OCI-LY1 (cell line): ENCODE results near the gene SANBR.

Experiments used
- H2AFZ ChIP-seq: fragments of 200-600 bp; sonication (generic), shearing (Covaris generic); 2 replicates; pipeline ENCODE4 v1.6.0; 2014; ENCODE audit warnings: antibody characterized with exemption, mild to moderate bottlenecking, low read length
- H3F3A ChIP-seq: fragments of 200-600 bp; sonication (generic), shearing (Covaris generic); 2 replicates; pipeline ENCODE4 v1.6.0; 2014; ENCODE audit warnings: mild to moderate bottlenecking, antibody characterized with exemption, low read length, moderate library complexity; ENCODE audit not compliant: insufficient read depth
- H3K27ac ChIP-seq: fragments of 200-600 bp; sonication (generic); 2 replicates; pipeline ENCODE4 v1.5.1; 2014; ENCODE audit warnings: low read length, mixed run types, mild to moderate bottlenecking, low read depth; ENCODE audit not compliant: poor library complexity, severe bottlenecking
- H3K27me3 ChIP-seq: fragments of 200-600 bp; sonication (generic); 2 replicates; pipeline ENCODE4 v1.6.0; 2014; ENCODE audit warnings: antibody characterized with exemption, mild to moderate bottlenecking, low read length, moderate library complexity; ENCODE audit not compliant: insufficient read depth
- H3K36me3 ChIP-seq: fragments of 200-600 bp; sonication (generic); 2 replicates; pipeline ENCODE4 v1.6.1; 2014; ENCODE audit warnings: mild to moderate bottlenecking, antibody characterized with exemption, low read length, moderate library complexity, mixed read lengths; ENCODE audit not compliant: insufficient read depth
- H3K4me1 ChIP-seq: fragments of 200-600 bp; sonication (generic); 2 replicates; pipeline ENCODE4 v1.5.1; 2014; ENCODE audit warnings: mild to moderate bottlenecking, low read length, moderate library complexity; ENCODE audit not compliant: insufficient read depth, severe bottlenecking
- H3K4me2 ChIP-seq: fragments of 200-600 bp; sonication (generic), shearing (Covaris generic); 2 replicates; pipeline ENCODE4 v1.6.1; 2014; ENCODE audit warnings: low read length
- H3K4me3 ChIP-seq: fragments of 200-600 bp; sonication (generic); 2 replicates; pipeline ENCODE4 v1.5.1; 2014; ENCODE audit warnings: low read length, low read depth, mild to moderate bottlenecking, mixed read lengths; ENCODE audit not compliant: poor library complexity, severe bottlenecking
- H3K79me2 ChIP-seq: fragments of 200-600 bp; shearing (Covaris generic); 2 replicates; pipeline ENCODE4 v1.6.1; 2016; ENCODE audit warnings: mixed run types, low read length, mixed read lengths; ENCODE audit not compliant: insufficient read depth
- H3K9ac ChIP-seq: fragments of 200-600 bp; sonication (generic), shearing (Covaris generic); 2 replicates; pipeline ENCODE4 v1.6.1; 2014; ENCODE audit warnings: mild to moderate bottlenecking, low read length, mixed read lengths
- H3K9me2 ChIP-seq: fragments of 200-600 bp; sonication (generic), shearing (Covaris generic); 2 replicates; pipeline ENCODE4 v1.6.1; 2014; ENCODE audit warnings: low read depth, mild to moderate bottlenecking, low read length, mixed read lengths
- H3K9me3 ChIP-seq: fragments of 200-600 bp; shearing (Covaris generic); 2 replicates; pipeline ENCODE4 v1.6.1; 2014; ENCODE audit warnings: low read length, mixed read lengths
- H4K20me1 ChIP-seq: fragments of 200-600 bp; sonication (generic), shearing (Covaris generic); 2 replicates; pipeline ENCODE4 v1.6.0; 2016; ENCODE audit warnings: mild to moderate bottlenecking, low read length; ENCODE audit not compliant: insufficient read depth
- EZH2 ChIP-seq: fragments of 200-600 bp; sonication (generic), shearing (Covaris generic); IDR thresholded peaks from 2 replicates; pipeline ENCODE4 v1.8.0; 2017; ENCODE audit warnings: borderline replicate concordance, mixed run types, mild to moderate bottlenecking, antibody characterized with exemption, low read length, moderate library complexity, mixed read lengths
- TF ChIP-seq, protein P1 (sequence below): fragments of 200-600 bp; sonication (generic), shearing (Covaris generic); IDR thresholded peaks from 2 replicates; pipeline ENCODE4 v1.5.1; 2017; ENCODE audit warnings: mild to moderate bottlenecking, antibody characterized with exemption, low read length, moderate library complexity, mixed read lengths

SANBR gene

DNA sequence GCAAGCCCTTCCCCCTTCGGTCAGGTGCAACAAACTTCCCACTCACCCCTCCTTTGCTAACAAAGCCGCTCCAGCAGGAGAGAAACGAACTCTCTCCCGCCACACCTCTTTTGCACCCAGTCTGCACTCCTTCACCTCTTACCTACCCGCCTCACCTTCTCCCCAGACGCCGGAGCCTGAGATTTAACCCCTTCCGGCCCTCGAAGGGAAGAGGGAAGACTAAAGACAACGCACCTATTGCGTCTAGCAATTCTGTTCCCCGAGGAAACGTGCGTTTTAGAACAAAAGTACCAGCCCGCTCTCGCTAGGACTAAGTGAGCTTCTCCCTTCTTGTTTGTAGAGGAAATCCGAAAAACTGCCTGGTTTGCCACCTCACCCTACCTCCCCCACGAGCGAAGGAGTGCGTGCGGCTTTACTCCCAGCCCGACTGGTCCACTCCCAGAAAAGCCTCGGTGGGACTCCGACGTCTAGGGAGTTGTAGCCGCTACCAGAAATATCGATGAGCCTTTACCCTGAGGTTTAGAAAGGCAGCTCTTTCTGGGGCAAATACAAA lies 48.6 kb upstream of the SANBR start:
- H3K4me1 ChIP-seq, result peaks cover 30% of the 10 kb centered on the region
- H3K27ac ChIP-seq, result peak overlapping the region; percentile 89
- peak overlapping the region; percentile 87 for H3K4me2 ChIP-seq
- peak overlapping the region; percentile 81 for H3K9ac ChIP-seq
- peaks cover 38% of the 10 kb centered on the region for H3K79me2 ChIP-seq
- H4K20me1 ChIP-seq, result no peaks in the 10 kb centered on the region
- peak overlapping the region; percentile 24 for H2AFZ ChIP-seq
- no peaks in the 10 kb centered on the region for H3K9me2 ChIP-seq
- TF ChIP-seq EZH2, result no peak
- TF ChIP-seq, protein P1, sequence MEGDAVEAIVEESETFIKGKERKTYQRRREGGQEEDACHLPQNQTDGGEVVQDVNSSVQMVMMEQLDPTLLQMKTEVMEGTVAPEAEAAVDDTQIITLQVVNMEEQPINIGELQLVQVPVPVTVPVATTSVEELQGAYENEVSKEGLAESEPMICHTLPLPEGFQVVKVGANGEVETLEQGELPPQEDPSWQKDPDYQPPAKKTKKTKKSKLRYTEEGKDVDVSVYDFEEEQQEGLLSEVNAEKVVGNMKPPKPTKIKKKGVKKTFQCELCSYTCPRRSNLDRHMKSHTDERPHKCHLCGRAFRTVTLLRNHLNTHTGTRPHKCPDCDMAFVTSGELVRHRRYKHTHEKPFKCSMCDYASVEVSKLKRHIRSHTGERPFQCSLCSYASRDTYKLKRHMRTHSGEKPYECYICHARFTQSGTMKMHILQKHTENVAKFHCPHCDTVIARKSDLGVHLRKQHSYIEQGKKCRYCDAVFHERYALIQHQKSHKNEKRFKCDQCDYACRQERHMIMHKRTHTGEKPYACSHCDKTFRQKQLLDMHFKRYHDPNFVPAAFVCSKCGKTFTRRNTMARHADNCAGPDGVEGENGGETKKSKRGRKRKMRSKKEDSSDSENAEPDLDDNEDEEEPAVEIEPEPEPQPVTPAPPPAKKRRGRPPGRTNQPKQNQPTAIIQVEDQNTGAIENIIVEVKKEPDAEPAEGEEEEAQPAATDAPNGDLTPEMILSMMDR, result no peak
- peaks cover 14% of the 10 kb centered on the region for H3K36me3 ChIP-seq
- no peaks in the 10 kb centered on the region for H3F3A ChIP-seq
- H3K27me3 ChIP-seq, result no peaks in the 10 kb centered on the region
- H3K9me3 ChIP-seq, result no peaks in the 10 kb centered on the region
- peak overlapping the region; percentile 89 for H3K4me3 ChIP-seq

GRCh38 chr2:61017556-61018317 lies 47.9 kb upstream of the SANBR start, which contains the start of the genes PEX13 and PUS10:
TSS of gene PEX13 (plus strand) at chr2:61017720. CDS start at chr2:61017760, 40 bp downstream.
TSS of gene PUS10 (minus strand) at chr2:61018255. CDS start at chr2:61011890, 6,365 bp downstream.
- H2AFZ ChIP-seq, result peak within 1 kb of the TSS; percentile 24
- H3K9ac ChIP-seq, result peak within 1 kb of the TSS; percentile 81
- peak within 1 kb of the TSS; percentile 89 for H3K27ac ChIP-seq
- peak within 1 kb of the TSS; percentile 87 for H3K4me2 ChIP-seq
- no peaks in the 10 kb centered on the region for H3K9me2 ChIP-seq
- peaks cover 3% of the 10 kb centered on the region; the same call in 1 of the 2 replicates for H3K9me3 ChIP-seq
- H4K20me1 ChIP-seq, result no peaks in the 10 kb centered on the region
- H3K36me3 ChIP-seq, result peaks cover 20% of the 10 kb centered on the region
- peaks cover 43% of the 10 kb centered on the region for H3K79me2 ChIP-seq
- peaks cover 30% of the 10 kb centered on the region for H3K4me1 ChIP-seq
- H3K4me3 ChIP-seq, result peak within 1 kb of the TSS; percentile 89
- H3F3A ChIP-seq, result no peaks in the 10 kb centered on the region
- no peaks in the 10 kb centered on the region for H3K27me3 ChIP-seq
- TF ChIP-seq, protein P1, result no peak
- TF ChIP-seq EZH2, result no peak

DNA sequence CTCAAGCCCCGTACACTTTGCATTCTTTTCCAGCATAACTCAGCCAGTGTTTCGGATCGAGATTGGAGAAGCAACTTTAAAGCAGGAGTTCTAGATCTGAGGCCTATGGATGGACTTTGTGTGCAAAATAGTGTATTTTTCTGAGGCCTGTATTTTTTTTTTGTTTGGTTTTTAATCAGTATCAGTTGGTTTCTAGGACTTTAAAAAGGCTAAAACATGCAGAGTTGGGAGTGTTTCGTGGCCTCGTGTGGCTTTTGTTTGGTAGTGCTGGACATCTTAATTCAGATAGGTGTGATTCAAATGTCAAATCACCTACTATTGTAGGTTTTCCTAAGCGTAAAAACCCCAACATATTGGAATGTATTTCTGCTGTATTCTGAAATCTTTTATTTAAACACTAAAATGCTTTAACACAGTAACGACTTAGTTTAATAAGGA lies 47.3 kb upstream of the SANBR start:
- Histone ChIP-seq H3K36me3 (peaks cover 22% of the 10 kb centered on the region), H3K9me2 (no peaks in the 10 kb centered on the region), H4K20me1 (no peaks in the 10 kb centered on the region), H3K27ac (peak overlapping the region; percentile 89), H3F3A (no peaks in the 10 kb centered on the region), H3K9me3 (peaks cover 3% of the 10 kb centered on the region; the same call in 1 of the 2 replicates), H3K9ac (peak overlapping the region; percentile 81), H3K27me3 (no peaks in the 10 kb centered on the region), H3K79me2 (peaks cover 43% of the 10 kb centered on the region), H3K4me2 (peak overlapping the region; percentile 87), H2AFZ (no peak overlapping the region), H3K4me1 (peaks cover 30% of the 10 kb centered on the region), H3K4me3 (peak overlapping the region; percentile 89)
- TF ChIP-seq EZH2, result no peak
- TF ChIP-seq, protein P1, result no peak
